SU-DHL-6 (cell line): Measurements from ENCODE around the gene COL17A1.

Experiments
- H2AFZ ChIP-seq: fragments of 200-600 bp; sonication (generic); 2 replicates; pipeline ENCODE4 v1.6.1; 2014; ENCODE audit warnings: low read depth, mild to moderate bottlenecking, moderate library complexity, mixed read lengths, antibody characterized with exemption, low read length; ENCODE audit not compliant: severe bottlenecking
- H3F3A ChIP-seq: fragments of 200-600 bp; shearing (Covaris generic); 2 replicates; pipeline ENCODE4 v1.6.0; 2016; ENCODE audit warnings: antibody characterized with exemption, mild to moderate bottlenecking; ENCODE audit not compliant: insufficient read depth
- H3K27ac ChIP-seq: fragments of 200-600 bp; sonication (generic); 2 replicates; pipeline ENCODE4 v1.5.1; 2016; ENCODE audit warnings: low read depth, mild to moderate bottlenecking, low read length, moderate library complexity, mixed read lengths
- H3K27me3 ChIP-seq: fragments of 200-600 bp; sonication (generic), shearing (Covaris generic); 2 replicates; pipeline ENCODE4 v1.6.0; 2014; ENCODE audit warnings: mild to moderate bottlenecking, low read length
- H3K36me3 ChIP-seq: fragments of 200-600 bp; sonication (generic); 2 replicates; pipeline ENCODE4 v1.6.1; 2014; ENCODE audit warnings: mild to moderate bottlenecking, low read length, mixed read lengths
- H3K4me2 ChIP-seq: fragments of 300-600, 200-600 bp; shearing (Covaris generic), sonication (generic); 2 replicates; pipeline ENCODE4 v1.6.0; 2014; ENCODE audit warnings: low read length, low read depth, mild to moderate bottlenecking; ENCODE audit not compliant: poor library complexity, severe bottlenecking
- H3K4me3 ChIP-seq: fragments of 200-600 bp; sonication (generic); 2 replicates; pipeline ENCODE4 v1.5.1; 2014; ENCODE audit warnings: antibody characterized with exemption, low read length, mild to moderate bottlenecking, mixed read lengths; ENCODE audit not compliant: insufficient read depth, poor library complexity, severe bottlenecking
- H3K79me2 ChIP-seq: fragments of 200-600 bp; sonication (generic); 2 replicates; pipeline ENCODE4 v1.6.1; 2014; ENCODE audit warnings: mild to moderate bottlenecking, low read length, moderate library complexity; ENCODE audit not compliant: insufficient read depth
- H3K9ac ChIP-seq: fragments of 200-600 bp; sonication (generic); 2 replicates; pipeline ENCODE4 v1.7.0; 2014; ENCODE audit warnings: mild to moderate bottlenecking, low read length
- H3K9me2 ChIP-seq: fragments of 200-600 bp; sonication (generic); replicated peaks from 2 replicates; pipeline ENCODE4 v1.6.1; 2014; ENCODE audit warnings: low read length; ENCODE audit not compliant: insufficient read depth
- H3K9me3 ChIP-seq: fragments of 200-600 bp; sonication (generic); 2 replicates; pipeline ENCODE4 v1.6.1; 2014; ENCODE audit warnings: low read length, mixed read lengths; ENCODE audit not compliant: insufficient read depth
- H4K20me1 ChIP-seq: fragments of 200-600 bp; sonication (generic); 2 replicates; pipeline ENCODE4 v1.6.1; 2014; ENCODE audit warnings: low read depth, mild to moderate bottlenecking, antibody characterized with exemption, low read length, moderate library complexity, mixed read lengths
- CTCF ChIP-seq: fragments of 200-600 bp; sonication (generic); IDR thresholded peaks from one replicate; pipeline ENCODE4 v1.5.1; 2017; ENCODE audit warnings: antibody characterized with exemption, mild to moderate bottlenecking, low read length, moderate library complexity; ENCODE audit not compliant: insufficient read depth, poor library complexity, severe bottlenecking
- EZH2phosphoT487 ChIP-seq: fragments of 200-600 bp; sonication (generic), shearing (Covaris generic); conservative IDR thresholded peaks from 2 replicates; pipeline ENCODE4 v1.6.1; 2018; ENCODE audit warnings: mild to moderate bottlenecking, antibody characterized with exemption, low read length, moderate library complexity, mixed read lengths

Gene COL17A1

GRCh38 chr10:104088239-104088638, 2.6 kb upstream of the COL17A1 start:
- Histone ChIP-seq H3K4me2 (no peak overlapping the region), H3K9me3 (no peaks in the 10 kb centered on the region), H3K27me3 (no peaks in the 10 kb centered on the region), H3K36me3 (no peaks in the 10 kb centered on the region), H3K79me2 (no peaks in the 10 kb centered on the region), H4K20me1 (no peaks in the 10 kb centered on the region), H3K9ac (no peak overlapping the region), H3K27ac (no peak overlapping the region), H3F3A (no peaks in the 10 kb centered on the region), H3K9me2 (no peaks in the 10 kb centered on the region), H2AFZ (no peak overlapping the region), H3K4me3 (no peak overlapping the region)
- TF ChIP-seq CTCF: no peak
- TF ChIP-seq EZH2phosphoT487: no peak

GRCh38 chr10:104084482-104085142, 1.1 kb downstream of the COL17A1 start:
- Histone ChIP-seq H4K20me1 (no peaks in the 10 kb centered on the region), H3K36me3 (no peaks in the 10 kb centered on the region), H3K27ac (no peak overlapping the region), H3K9me3 (no peaks in the 10 kb centered on the region), H3K4me2 (no peak overlapping the region), H3K9ac (no peak overlapping the region), H3K79me2 (no peaks in the 10 kb centered on the region), H3K4me3 (no peak overlapping the region), H3K27me3 (no peaks in the 10 kb centered on the region), H2AFZ (no peak overlapping the region), H3K9me2 (no peaks in the 10 kb centered on the region), H3F3A (no peaks in the 10 kb centered on the region)
- TF ChIP-seq CTCF (no peak), EZH2phosphoT487 (no peak)

- no peak overlapping the region for H3K4me2 ChIP-seq
- no peak overlapping the region for H3K9ac ChIP-seq
- H3F3A ChIP-seq: no peaks in the 10 kb centered on the region
- H3K36me3 ChIP-seq: no peaks in the 10 kb centered on the region
- TF ChIP-seq EZH2phosphoT487 (no peak), CTCF (no peak)
- no peak overlapping the region for H2AFZ ChIP-seq
- H3K27me3 ChIP-seq: no peaks in the 10 kb centered on the region
- no peaks in the 10 kb centered on the region for H3K79me2 ChIP-seq
- H3K27ac ChIP-seq: no peak overlapping the region
- H4K20me1 ChIP-seq: no peaks in the 10 kb centered on the region
- no peaks in the 10 kb centered on the region for H3K9me3 ChIP-seq
- no peaks in the 10 kb centered on the region for H3K9me2 ChIP-seq
- H3K4me3 ChIP-seq: no peak overlapping the region
Observed at GRCh38 chr10:104081998-104082397, 3.7 kb downstream of the COL17A1 start.
